HepG2 (cell line): ENCODE data around the gene MRPL27. TPM values are rescaled to one million over a fixed set of nuclear protein-coding genes. Genes with fewer than 3 reads are reported as not detected.

Experiments used
- HDAC1 ChIP-seq: sonication (generic); formaldehyde crosslinking; IDR thresholded peaks from 2 replicates; pipeline ENCODE4 v1.5.1; 2020; ENCODE audit warnings: mild to moderate bottlenecking, missing genetic modification reagents
- KDM5B ChIP-seq: sonication (generic); formaldehyde crosslinking; IDR thresholded peaks from 2 replicates; pipeline ENCODE4 v1.4.0; 2020; ENCODE audit warnings: missing genetic modification reagents, mild to moderate bottlenecking, borderline replicate concordance
- LCORL ChIP-seq, 2 experiments: fragments of 450-650 bp in 1 of 2; sonication (generic) in 1 of 2; formaldehyde crosslinking in 1 of 2; IDR thresholded peaks; 2 replicates each; pipeline versions ENCODE4 v1.5.0 to v1.6.1; 2017 to 2020; ENCODE audit warnings: antibody characterized with exemption in 1 of 2, missing genetic modification reagents in 1 of 2
- MED8 ChIP-seq: sonication (generic); formaldehyde crosslinking; IDR thresholded peaks from 2 replicates; pipeline ENCODE4 v1.8.1; 2023; ENCODE audit warnings: mild to moderate bottlenecking, missing genetic modification reagents; ENCODE audit not compliant: insufficient replicate concordance
- MXD1 ChIP-seq: sonication (generic); formaldehyde crosslinking; IDR thresholded peaks from 2 replicates; pipeline ENCODE4 v1.4.0; 2020; ENCODE audit warnings: mild to moderate bottlenecking, missing genetic modification reagents
- NCOA1 ChIP-seq: sonication (generic); formaldehyde crosslinking; IDR thresholded peaks from 2 replicates; pipeline ENCODE4 v1.9.0; 2021; ENCODE audit warnings: missing genetic modification reagents
- NFIB ChIP-seq: sonication (generic); formaldehyde crosslinking; IDR thresholded peaks from 2 replicates; pipeline ENCODE4 v1.9.0; 2021; ENCODE audit warnings: missing genetic modification reagents, mild to moderate bottlenecking, borderline replicate concordance
- REL ChIP-seq: sonication (generic); formaldehyde crosslinking; conservative IDR thresholded peaks from 2 replicates; pipeline ENCODE4 v1.8.0; 2022; ENCODE audit warnings: mild to moderate bottlenecking, missing genetic modification reagents, moderate library complexity
- RFX5 ChIP-seq: IDR thresholded peaks from 2 replicates; pipeline ENCODE4 v1.6.1; 2011; ENCODE audit warnings: low read depth, low read length, improper control_type of control experiment
- SATB2 ChIP-seq: sonication (generic); formaldehyde crosslinking; IDR thresholded peaks from 2 replicates; pipeline ENCODE4 v1.5.0; 2020; ENCODE audit warnings: missing genetic modification reagents
- TAF15 ChIP-seq: fragments of 200-400 bp; formaldehyde crosslinking; IDR thresholded peaks from one replicate; pipeline ENCODE4 v1.6.1; 2018; ENCODE audit warnings: mild to moderate bottlenecking, low read depth, low read length; ENCODE audit not compliant: poor library complexity, severe bottlenecking
- THAP9 ChIP-seq: sonication (generic); formaldehyde crosslinking; IDR thresholded peaks from 2 replicates; pipeline ENCODE4; 2020; ENCODE audit warnings: missing genetic modification reagents, mild to moderate bottlenecking, borderline replicate concordance
- TSC22D2 ChIP-seq: sonication (generic); formaldehyde crosslinking; IDR thresholded peaks from 2 replicates; pipeline ENCODE4 v1.5.1; 2020; ENCODE audit warnings: missing genetic modification reagents, mild to moderate bottlenecking, borderline replicate concordance
- YEATS4 ChIP-seq: sonication (generic); formaldehyde crosslinking; IDR thresholded peaks from 2 replicates; pipeline ENCODE4 v1.4.0; 2020; ENCODE audit warnings: missing genetic modification reagents, borderline replicate concordance
- ZHX2 ChIP-seq, 2 experiments: sonication (generic) in 1 of 2; formaldehyde crosslinking in 1 of 2; IDR thresholded peaks; 2 replicates each; pipeline versions ENCODE4 v1.6.1 to v1.9.0; 2014 to 2022; ENCODE audit warnings: antibody characterized with exemption in 1 of 2, borderline replicate concordance in 1 of 2, inconsistent platforms in 1 of 2, low read depth in 1 of 2, missing genetic modification reagents in 1 of 2
- ZNF253 ChIP-seq: sonication (generic); formaldehyde crosslinking; IDR thresholded peaks from 2 replicates; pipeline ENCODE4 v1.8.0; 2022; ENCODE audit warnings: mild to moderate bottlenecking, missing genetic modification reagents, borderline replicate concordance
- ZNF891 ChIP-seq: sonication (generic); formaldehyde crosslinking; IDR thresholded peaks from 2 replicates; pipeline ENCODE4 v1.5.0; 2020; ENCODE audit warnings: mild to moderate bottlenecking, missing genetic modification reagents
- polyA plus RNA-seq, 8 experiments: library from polyadenylated mRNA; depleted of rRNA in 3 of 8; stranded (reverse) in 7 of 8; unstranded in 1 of 8; fragments of >200 nt; fragmentation: Illumina TruSeq in 4 of 8; extraction: Trizol in 4 of 8; gene quantifications; 2 replicates each; pipeline versions ENCODE4 v1.2.1 to v1.2.3, GENCODE V29; 2011 to 2016; ENCODE audit warnings: low read depth in 4 of 8, missing spikeins in 1 of 8, mixed read lengths in 1 of 8; ENCODE audit not compliant: insufficient read depth in 1 of 8
- total RNA-seq, 5 experiments: library from RNA; depleted of rRNA; stranded (reverse); fragments of >200 nt; fragmentation: Illumina TruSeq; extraction: Trizol; gene quantifications; 2 replicates each; pipeline ENCODE4 v1.2.3, GENCODE V29; 2016; ENCODE audit warnings: low read depth in 1 of 5

Gene MRPL27
- total and polyA plus RNA-seq, 2 of the 13 experiments (the other 11 are each of a cell fraction or from before 2014, with no cell fraction given): 137 to 217 TPM

GRCh38 chr17:50361561-50362480, 11.2 kb downstream of the MRPL27 start (continued):
- TF ChIP-seq ZHX2 (IDR thresholded peaks at IDR 0.05; ENCODE audit: low read depth) (no peak), ZHX2 (CRISPR knock-in tag; IDR thresholded peaks at IDR 0.05; ENCODE audit: borderline replicate concordance) (no peak), NCOA1 (CRISPR knock-in tag) (no peak), YEATS4 (CRISPR knock-in tag) (no peak), KDM5B (CRISPR knock-in tag) (no peak), REL (CRISPR knock-in tag) (no peak), SATB2 (CRISPR knock-in tag) (no peak), ZNF891 (CRISPR knock-in tag) (0 out of 2 replicates have a peak, but pooled peaks have one; percentile 21), THAP9 (no peak), MED8 (CRISPR knock-in tag) (no peak), LCORL (IDR thresholded peaks at IDR 0.05) (no peak), LCORL (CRISPR knock-in tag; IDR thresholded peaks at IDR 0.05) (peak; percentile 56; the same call in 1 of the 2 replicates), TAF15 (no peak), TSC22D2 (CRISPR knock-in tag) (0 out of 2 replicates have a peak, but pooled peaks have one; percentile 53), NFIB (CRISPR knock-in tag) (no peak), MXD1 (no peak), HDAC1 (no peak), RFX5 (no peak), ZNF253 (no peak)
